Astrocyte (in vitro differentiated cells and primary cell): ENCODE measurements around the gene PSMD5. TPM values are rescaled to one million over a fixed set of nuclear protein-coding genes. Genes with fewer than 3 reads are reported as not detected.

Experiments
- DNase-seq: peaks from one replicate; pipeline ENCODE4 v3.0.0-alpha.2; 2010; ENCODE audit warnings: low read depth
- FAIRE-seq: peaks from 2 replicates; lab custom pipeline; 2011; peaks lifted over from hg19 to GRCh38; lab: Jason Lieb, UNC
- H2AFZ ChIP-seq: 2 replicates; pipeline ENCODE4 v1.6.0; 2012; ENCODE audit warnings: low read depth, low read length, inconsistent platforms
- H3K27ac ChIP-seq: 2 replicates; pipeline ENCODE4 v1.5.1; 2011; ENCODE audit warnings: low read depth, low read length, inconsistent platforms
- H3K27me3 ChIP-seq: 2 replicates; pipeline ENCODE4 v1.6.0; 2011; ENCODE audit warnings: low read length, inconsistent platforms; ENCODE audit not compliant: insufficient read depth
- H3K36me3 ChIP-seq: 2 replicates; pipeline ENCODE4 v1.5.1; 2011; ENCODE audit warnings: low read length, inconsistent platforms; ENCODE audit not compliant: insufficient read depth
- H3K4me1 ChIP-seq: 2 replicates; pipeline ENCODE4 v1.5.1; 2011; ENCODE audit warnings: low read length, inconsistent platforms; ENCODE audit not compliant: insufficient read depth
- H3K4me2 ChIP-seq: 2 replicates; pipeline ENCODE4 v1.6.0; 2012; ENCODE audit warnings: low read length, inconsistent platforms
- H3K4me3 ChIP-seq: 2 replicates; pipeline ENCODE4 v1.5.1; 2011; ENCODE audit warnings: low read depth, mild to moderate bottlenecking, low read length, inconsistent platforms; ENCODE audit not compliant: insufficient read depth
- H3K79me2 ChIP-seq: 2 replicates; pipeline ENCODE4 v1.6.0; 2012; ENCODE audit warnings: mild to moderate bottlenecking, low read length, inconsistent platforms; ENCODE audit not compliant: insufficient read depth
- H3K9ac ChIP-seq: 2 replicates; pipeline ENCODE4 v1.6.0; 2012; ENCODE audit warnings: mild to moderate bottlenecking, low read length, inconsistent platforms
- H3K9me3 ChIP-seq: 2 replicates; pipeline ENCODE4 v1.5.1; 2012; ENCODE audit warnings: low read depth, mild to moderate bottlenecking, low read length, inconsistent platforms; ENCODE audit not compliant: insufficient read depth
- H4K20me1 ChIP-seq: 2 replicates; pipeline ENCODE4 v1.6.0; 2012; ENCODE audit warnings: low read length, inconsistent platforms; ENCODE audit not compliant: insufficient read depth
- H3K27ac Mint-ChIP-seq: one replicate; pipeline ENCODE4 v1.8.0; 2021; ENCODE audit warnings: mild to moderate bottlenecking, mixed read lengths; ENCODE audit not compliant: unreplicated experiment
- H3K27me3 Mint-ChIP-seq: one replicate; pipeline ENCODE4 v1.8.0; 2021; ENCODE audit warnings: low read depth, mixed read lengths; ENCODE audit not compliant: unreplicated experiment
- H3K36me3 Mint-ChIP-seq: one replicate; pipeline ENCODE4 v1.8.0; 2021; ENCODE audit warnings: low read depth, mixed read lengths; ENCODE audit not compliant: unreplicated experiment
- H3K4me1 Mint-ChIP-seq: one replicate; pipeline ENCODE4 v1.8.0; 2021; ENCODE audit warnings: low read depth, mixed read lengths; ENCODE audit not compliant: unreplicated experiment
- H3K4me3 Mint-ChIP-seq: one replicate; pipeline ENCODE4 v1.8.0; 2021; ENCODE audit warnings: mild to moderate bottlenecking, moderate library complexity, mixed read lengths; ENCODE audit not compliant: unreplicated experiment
- H3K9me3 Mint-ChIP-seq: one replicate; pipeline ENCODE4 v1.8.0; 2021; ENCODE audit warnings: mild to moderate bottlenecking, mixed read lengths; ENCODE audit not compliant: unreplicated experiment
- EZH2 ChIP-seq: IDR thresholded peaks from 2 replicates; pipeline ENCODE4 v1.6.1; 2012; ENCODE audit warnings: mild to moderate bottlenecking, low read length, inconsistent platforms; ENCODE audit not compliant: insufficient read depth
- total RNA-seq: library from RNA; stranded (reverse); gene quantifications from 2 replicates; pipeline ENCODE4 v1.2.1, GENCODE V29; 2021
- TF ChIP-seq, protein P1 (sequence below): IDR thresholded peaks from 2 replicates; pipeline ENCODE4 v1.5.1; 2011; ENCODE audit warnings: low read depth, mild to moderate bottlenecking, inconsistent platforms, low read length, moderate library complexity; ENCODE audit not compliant: insufficient read depth

PSMD5 gene
- total RNA-seq, 1 donor from 2014 or later, result 66.2 TPM

DNA sequence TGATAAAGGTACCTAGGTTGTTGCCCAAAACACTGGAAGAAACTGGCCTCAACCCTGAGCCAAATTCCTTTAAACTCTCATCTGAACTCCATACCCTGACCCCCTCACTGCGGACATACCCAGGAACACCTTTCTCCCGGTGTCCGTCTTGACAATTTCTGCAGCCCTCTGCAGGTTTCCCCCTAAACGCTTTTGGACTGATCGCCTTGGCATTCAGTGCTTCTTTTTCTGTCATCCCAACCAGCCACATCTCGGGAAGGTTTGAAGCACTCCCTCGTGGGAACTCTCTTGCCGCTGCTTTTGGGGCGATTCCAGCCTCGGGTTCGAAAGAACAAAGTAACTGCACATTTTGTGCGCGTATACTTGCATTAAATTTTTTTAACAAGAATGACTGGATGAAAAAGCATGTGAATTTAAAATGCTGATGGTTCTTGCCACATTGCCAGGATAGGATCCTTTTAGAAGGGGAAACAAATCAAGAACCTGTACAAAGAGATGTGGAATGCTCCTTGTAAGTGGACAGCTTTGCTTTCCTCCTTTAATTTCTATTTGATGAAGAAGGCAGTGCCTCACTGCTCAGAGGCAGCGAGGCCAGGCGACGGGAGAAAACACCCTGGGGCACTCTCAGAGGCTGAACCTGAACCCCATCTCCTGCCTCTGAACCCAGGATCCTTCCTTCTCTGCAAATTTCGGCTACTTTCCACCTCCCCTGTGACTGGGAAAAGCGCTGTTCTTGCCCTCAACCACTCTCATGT is 615 bp downstream of the PSMD5 start:
- TF ChIP-seq, protein P1, sequence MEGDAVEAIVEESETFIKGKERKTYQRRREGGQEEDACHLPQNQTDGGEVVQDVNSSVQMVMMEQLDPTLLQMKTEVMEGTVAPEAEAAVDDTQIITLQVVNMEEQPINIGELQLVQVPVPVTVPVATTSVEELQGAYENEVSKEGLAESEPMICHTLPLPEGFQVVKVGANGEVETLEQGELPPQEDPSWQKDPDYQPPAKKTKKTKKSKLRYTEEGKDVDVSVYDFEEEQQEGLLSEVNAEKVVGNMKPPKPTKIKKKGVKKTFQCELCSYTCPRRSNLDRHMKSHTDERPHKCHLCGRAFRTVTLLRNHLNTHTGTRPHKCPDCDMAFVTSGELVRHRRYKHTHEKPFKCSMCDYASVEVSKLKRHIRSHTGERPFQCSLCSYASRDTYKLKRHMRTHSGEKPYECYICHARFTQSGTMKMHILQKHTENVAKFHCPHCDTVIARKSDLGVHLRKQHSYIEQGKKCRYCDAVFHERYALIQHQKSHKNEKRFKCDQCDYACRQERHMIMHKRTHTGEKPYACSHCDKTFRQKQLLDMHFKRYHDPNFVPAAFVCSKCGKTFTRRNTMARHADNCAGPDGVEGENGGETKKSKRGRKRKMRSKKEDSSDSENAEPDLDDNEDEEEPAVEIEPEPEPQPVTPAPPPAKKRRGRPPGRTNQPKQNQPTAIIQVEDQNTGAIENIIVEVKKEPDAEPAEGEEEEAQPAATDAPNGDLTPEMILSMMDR, result no peak
- no peak for TF ChIP-seq EZH2
- Histone ChIP-seq H3K79me2 (peaks cover 69% of the 10 kb centered on the region), H4K20me1 (peaks cover 18% of the 10 kb centered on the region), H3K4me2 (peak overlapping the region; percentile 89), H3K9ac (peak overlapping the region; percentile 98), H2AFZ (peak overlapping the region; percentile 92), H3K27me3 (no peaks in the 10 kb centered on the region), H3K4me1 (peaks cover 14% of the 10 kb centered on the region), H3K4me3 (peak overlapping the region; percentile 90), H3K27ac (peak overlapping the region; percentile 89), H3K9me3 (no peaks in the 10 kb centered on the region), H3K36me3 (no peaks in the 10 kb centered on the region)
- Mint-ChIP-seq H3K27ac (peak overlapping the region; percentile 96), H3K4me3 (peak overlapping the region; percentile 94), H3K4me1 (peaks cover 38% of the 10 kb centered on the region), H3K36me3 (peaks cover 2% of the 10 kb centered on the region), H3K27me3 (no peaks in the 10 kb centered on the region), H3K9me3 (peaks cover 2% of the 10 kb centered on the region)
- DNase-seq (peak; percentile 2), FAIRE-seq (no peak)

DNA sequence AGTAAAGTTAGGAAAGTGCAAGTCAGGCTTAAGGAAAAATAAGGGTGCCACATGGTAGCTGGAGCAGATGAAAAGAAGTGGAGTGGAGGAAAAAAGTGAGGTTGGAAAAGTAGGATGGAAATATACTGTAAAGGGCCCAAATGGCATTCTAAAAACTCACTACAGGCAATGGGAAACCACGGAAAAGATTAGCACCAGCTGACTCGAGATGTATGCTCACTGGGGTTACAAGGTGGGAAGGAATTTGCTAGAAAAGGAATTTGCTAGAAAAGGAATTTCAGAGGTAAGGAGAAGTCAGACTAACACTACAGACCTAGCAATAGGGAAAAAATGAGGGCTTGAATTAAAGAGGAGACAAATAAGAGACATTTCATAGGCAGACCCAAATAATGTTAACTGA is 3.6 kb downstream of the PSMD5 start:
- TF ChIP-seq, protein P1, result no peak
- TF ChIP-seq EZH2, result no peak
- Mint-ChIP-seq H3K9me3 (no peaks in the 10 kb centered on the region), H3K27me3 (no peaks in the 10 kb centered on the region), H3K4me3 (peak overlapping the region; percentile 68), H3K27ac (peak overlapping the region; percentile 84), H3K4me1 (peaks cover 30% of the 10 kb centered on the region), H3K36me3 (peaks cover 3% of the 10 kb centered on the region)
- DNase-seq (peak; percentile 67), FAIRE-seq (no peak)
- H3K4me1 ChIP-seq, result peaks cover 10% of the 10 kb centered on the region
- H3K9ac ChIP-seq, result peak overlapping the region; percentile 21
- H3K27me3 ChIP-seq, result no peaks in the 10 kb centered on the region
- H4K20me1 ChIP-seq, result peaks cover 31% of the 10 kb centered on the region
- no peaks in the 10 kb centered on the region for H3K36me3 ChIP-seq
- no peak overlapping the region for H3K4me3 ChIP-seq
- H3K9me3 ChIP-seq, result no peaks in the 10 kb centered on the region
- peaks cover 84% of the 10 kb centered on the region for H3K79me2 ChIP-seq
- H3K4me2 ChIP-seq, result peak overlapping the region; percentile 47
- no peak overlapping the region for H2AFZ ChIP-seq
- peak overlapping the region; percentile 6 for H3K27ac ChIP-seq

DNA sequence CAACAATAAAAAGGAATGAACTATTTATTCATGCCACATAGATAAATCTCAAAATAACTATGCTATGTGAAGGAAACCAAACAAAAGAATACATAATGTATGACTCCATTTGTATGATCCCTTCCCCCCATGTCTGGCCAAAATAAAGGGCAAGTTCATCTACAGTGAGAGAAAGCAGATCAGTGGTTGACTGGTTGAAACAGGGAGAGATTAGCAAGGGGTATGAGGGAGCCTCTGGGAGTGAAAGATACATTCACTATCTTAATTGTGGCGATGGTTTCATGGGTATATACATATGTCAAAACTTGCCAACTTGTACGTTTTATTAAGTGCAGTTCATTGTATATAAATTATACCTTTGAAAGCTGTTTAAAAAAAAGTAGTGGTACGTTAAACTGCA is 4.8 kb downstream of the PSMD5 start:
- Histone ChIP-seq H3K27me3 (no peaks in the 10 kb centered on the region), H2AFZ (no peak overlapping the region), H3K36me3 (peaks cover 3% of the 10 kb centered on the region), H3K4me3 (no peak overlapping the region), H3K4me1 (peaks cover 10% of the 10 kb centered on the region), H3K9me3 (no peaks in the 10 kb centered on the region), H4K20me1 (peaks cover 38% of the 10 kb centered on the region), H3K27ac (no peak overlapping the region), H3K9ac (no peak overlapping the region), H3K79me2 (peaks cover 75% of the 10 kb centered on the region), H3K4me2 (no peak overlapping the region)
- no peaks in the 10 kb centered on the region for H3K9me3 Mint-ChIP-seq
- peaks cover 7% of the 10 kb centered on the region for H3K36me3 Mint-ChIP-seq
- DNase-seq, result no peak
- H3K27me3 Mint-ChIP-seq, result no peaks in the 10 kb centered on the region
- no peak overlapping the region for H3K4me3 Mint-ChIP-seq
- H3K4me1 Mint-ChIP-seq, result peaks cover 29% of the 10 kb centered on the region
- no peak for FAIRE-seq
- no peak for TF ChIP-seq EZH2
- TF ChIP-seq, protein P1, result no peak
- H3K27ac Mint-ChIP-seq, result no peak overlapping the region
